T-helper 22 cell (primary cell): ENCODE data around the gene CCDC9B.

Experiments used
- DNase-seq: peaks from one replicate; pipeline ENCODE4 v3.0.0-alpha.2; 2020; ENCODE audit warnings: low read depth

Gene CCDC9B

GRCh38 chr15:40365624-40366456, 25.1 kb upstream of the CCDC9B start:
- no peak for DNase-seq

DNA sequence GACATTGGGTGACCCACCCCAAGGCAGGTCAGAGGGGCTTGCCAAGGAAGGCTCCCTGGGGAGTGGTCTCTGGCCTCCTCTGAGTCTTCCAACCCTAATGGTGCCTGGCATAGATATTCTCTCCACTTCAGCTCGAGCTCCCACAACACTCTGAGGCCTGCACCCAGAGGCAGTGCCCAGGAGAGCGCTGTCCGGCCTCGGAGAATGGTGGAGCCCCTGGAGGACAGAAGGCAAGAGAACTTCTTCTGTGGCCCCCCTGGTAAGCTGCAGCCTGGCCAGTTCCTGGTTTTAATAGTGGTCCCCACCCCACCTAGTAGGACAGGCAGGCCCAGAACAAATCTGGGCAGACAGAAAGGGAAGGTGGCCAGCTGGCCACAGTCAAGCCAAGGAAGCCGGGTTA, 24.3 kb upstream of the CCDC9B start:
- DNase-seq: no peak

DNA sequence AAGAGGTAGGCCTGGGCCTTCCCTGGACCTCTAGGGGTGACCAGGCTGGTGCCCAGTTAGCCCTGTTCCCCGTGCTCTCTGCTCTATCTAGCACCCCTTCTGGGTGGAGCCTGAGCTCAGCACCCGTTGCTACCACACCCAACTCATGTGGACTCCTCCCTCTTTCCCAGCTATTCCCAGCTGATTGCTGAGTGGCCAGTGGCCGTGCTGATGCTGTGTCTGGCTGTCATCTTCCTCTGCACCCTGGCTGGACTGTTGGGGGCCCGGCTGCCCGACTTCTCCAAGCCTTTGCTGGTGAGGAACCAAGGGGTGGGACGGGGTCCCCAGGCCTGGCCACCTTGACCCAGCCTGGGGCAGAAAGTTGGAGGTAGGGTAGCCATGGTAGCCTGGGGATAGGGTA, 23.5 kb upstream of the CCDC9B start:
- DNase-seq: no peak

GRCh38 chr15:40363611-40364010, 22.9 kb upstream of the CCDC9B start:
- no peak for DNase-seq

DNA sequence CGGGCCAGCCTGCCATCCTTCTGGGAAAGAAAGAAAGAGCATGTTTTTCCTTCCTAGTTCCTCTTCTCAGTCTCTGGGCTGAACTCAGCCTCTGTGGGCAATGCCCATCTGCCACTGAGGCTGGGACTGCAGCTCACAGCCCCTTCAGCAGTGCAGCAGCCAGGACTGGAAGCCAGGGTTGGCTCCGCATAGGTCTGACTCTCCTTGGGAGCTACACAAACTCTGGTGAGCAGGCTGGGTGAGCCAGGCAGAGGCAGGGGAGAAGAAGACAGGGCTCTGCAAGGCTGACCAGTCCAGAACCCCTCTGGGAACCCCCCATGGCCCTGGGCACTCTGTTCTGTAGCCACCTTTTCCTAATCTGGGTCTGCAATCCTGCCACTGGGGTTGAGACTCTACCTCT, 20.9 kb upstream of the CCDC9B start:
- DNase-seq: no peak

DNA sequence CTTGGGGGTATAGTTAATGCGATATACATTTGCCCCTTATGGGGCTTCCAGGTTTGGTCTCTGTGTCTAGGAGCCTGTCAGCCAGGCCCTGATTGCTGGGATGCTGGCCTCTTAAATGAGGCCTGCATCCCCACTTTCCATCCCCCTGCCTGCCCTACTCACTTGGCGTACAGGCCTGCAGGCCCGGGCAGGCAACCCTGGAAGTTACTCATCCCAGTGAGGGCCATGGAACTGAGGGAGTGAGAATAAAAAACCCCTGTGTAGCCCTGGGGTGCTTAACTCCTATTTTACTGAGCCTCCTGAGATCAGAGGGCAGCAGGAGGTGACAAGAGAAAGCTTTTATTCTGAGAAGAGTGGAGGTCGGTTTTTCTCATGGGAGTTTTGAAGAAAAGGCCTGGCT, 19.3 kb upstream of the CCDC9B start:
- DNase-seq: no peak

GRCh38 chr15:40358471-40359353, 18.0 kb upstream of the CCDC9B start:
- peak; percentile 17 for DNase-seq

GRCh38 chr15:40357723-40358470, 17.2 kb upstream of the CCDC9B start, which contains the start of gene DISP2:
Gene DISP2, plus strand, starts transcription at chr15:40358219. Its CDS starts 103 bp downstream, at chr15:40358322.
- peak; percentile 75 for DNase-seq

GRCh38 chr15:40357246-40357645, 16.5 kb upstream of the CCDC9B start:
- DNase-seq: no peak

- no peak for DNase-seq
Measured at GRCh38 chr15:40355976-40356585, 15.3 kb upstream of the CCDC9B start.

GRCh38 chr15:40354408-40355171, 13.9 kb upstream of the CCDC9B start:
- DNase-seq: no peak

- no peak for DNase-seq
Measured at GRCh38 chr15:40353697-40354096, 13.0 kb upstream of the CCDC9B start.

GRCh38 chr15:40352281-40352901, 11.7 kb upstream of the CCDC9B start:
- no peak for DNase-seq

DNA sequence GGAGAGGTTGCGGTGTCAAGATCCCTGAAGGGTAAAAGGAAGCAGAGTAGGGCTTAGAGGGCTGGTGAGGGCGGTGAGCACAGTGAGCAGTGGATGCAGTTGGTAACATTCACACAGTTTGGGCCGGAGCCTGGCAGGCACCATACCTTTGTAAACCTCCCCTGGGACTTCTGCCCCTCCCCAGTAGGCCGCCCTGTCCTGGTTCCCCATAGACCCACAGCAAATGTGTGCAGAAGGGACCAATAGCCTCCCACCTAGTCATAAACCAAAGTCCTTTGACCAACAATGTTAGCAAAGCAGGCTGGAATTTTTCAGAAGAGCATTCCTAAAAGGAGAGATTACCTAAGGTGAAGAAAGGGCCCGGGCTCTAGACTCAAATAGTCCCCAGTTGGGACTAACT, 8.4 kb upstream of the CCDC9B start:
- DNase-seq: no peak

DNA sequence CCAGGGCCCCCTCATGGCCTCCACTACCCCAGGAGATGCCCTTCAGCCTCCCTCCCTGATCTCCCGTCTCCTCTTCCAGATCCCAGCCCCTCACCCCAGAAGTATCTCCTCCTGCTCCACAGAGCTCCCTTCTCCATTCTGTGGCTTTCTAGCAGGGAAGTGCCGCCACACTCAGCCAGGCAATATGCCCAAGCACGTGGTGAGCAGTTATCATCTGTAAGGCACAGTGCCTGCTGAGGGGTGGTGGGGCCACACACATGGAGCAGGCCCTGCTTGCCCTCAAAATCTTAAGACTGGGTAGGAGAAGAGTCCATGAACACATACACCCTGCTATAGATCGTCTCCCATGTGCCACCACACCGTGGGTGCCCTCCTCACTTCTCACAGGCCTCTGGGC, 7.7 kb upstream of the CCDC9B start:
- DNase-seq: no peak

DNA sequence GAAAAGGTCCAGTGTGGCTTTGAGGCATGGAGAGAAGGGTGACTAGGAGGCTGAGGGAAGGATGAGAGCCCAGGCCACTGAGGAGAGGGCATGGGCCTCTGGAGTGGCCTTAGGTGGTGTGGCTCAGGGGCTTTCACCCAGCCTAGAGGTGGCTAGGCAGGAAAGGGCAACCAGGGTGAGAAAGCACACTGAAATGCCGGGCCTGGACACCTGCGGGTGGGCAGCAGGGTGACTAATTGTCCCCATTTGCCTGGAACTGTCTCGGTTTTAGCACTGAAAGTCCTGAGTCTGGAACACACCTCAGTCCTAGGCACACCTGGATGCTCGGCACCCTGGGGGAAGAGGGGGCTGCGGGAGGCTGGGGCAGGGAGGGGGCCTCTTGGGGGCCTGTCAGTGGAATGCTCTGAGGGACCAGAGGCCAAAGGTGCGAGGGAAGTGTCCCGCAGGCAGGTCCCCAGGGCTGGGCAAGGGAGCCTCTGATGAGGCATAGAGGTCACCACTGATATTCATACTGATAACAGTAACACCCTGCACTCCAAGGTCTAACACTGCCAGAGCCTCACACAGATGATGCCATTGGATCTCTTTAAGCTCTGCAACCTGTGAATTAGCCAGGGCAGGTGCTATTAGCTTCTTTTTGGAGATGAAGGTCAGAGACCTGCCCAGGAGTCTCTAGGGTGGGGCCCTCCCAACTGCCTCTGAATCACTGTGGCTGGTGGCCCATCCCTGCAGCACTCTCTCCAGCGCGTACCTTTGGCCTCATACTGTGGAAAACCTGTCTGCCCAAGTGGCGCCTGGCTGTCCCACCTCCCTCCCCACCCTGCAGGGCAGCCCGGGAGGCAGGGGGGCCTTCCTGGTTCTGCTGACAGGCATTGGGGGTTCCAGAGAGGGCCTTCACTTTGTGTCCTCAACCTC, 7.1 kb upstream of the CCDC9B start:
- DNase-seq: no peak

- no peak for DNase-seq
Measured at GRCh38 chr15:40346579-40347558, 6.1 kb upstream of the CCDC9B start.

DNA sequence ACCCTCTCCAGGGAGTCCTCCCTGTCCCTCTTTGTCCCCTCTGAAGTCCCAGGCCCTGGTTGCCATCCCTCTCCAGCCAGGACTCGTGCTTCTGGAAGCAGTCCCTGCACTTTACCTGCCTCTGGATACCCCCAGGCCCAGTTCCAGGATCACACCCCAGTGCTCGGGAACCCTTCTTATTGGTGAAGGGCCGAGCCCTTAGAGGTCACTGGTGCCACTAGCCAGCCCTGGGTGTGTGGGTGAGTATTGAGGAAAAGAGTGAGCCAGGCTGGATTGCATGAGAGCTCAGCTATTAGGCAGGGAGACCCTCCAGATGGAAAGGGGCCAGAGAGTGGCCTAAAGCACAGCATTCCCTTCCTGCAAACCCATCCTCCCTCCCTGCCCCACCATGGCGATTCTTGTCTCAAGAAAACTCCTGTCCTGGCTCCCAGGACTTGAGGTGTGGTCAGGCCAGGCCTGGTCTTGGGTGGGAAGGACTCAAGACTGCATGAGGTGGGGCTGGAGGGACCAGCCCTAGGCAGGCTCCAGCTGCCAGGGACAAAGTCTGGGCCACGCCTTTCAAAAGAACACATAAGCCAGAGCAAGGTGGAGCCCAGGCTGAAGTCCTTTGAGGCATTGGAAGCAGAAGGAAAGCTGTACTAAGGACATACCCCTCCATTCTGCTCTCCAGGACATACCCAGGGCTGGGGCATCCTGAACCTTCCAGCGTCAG, 5.3 kb upstream of the CCDC9B start:
- no peak for DNase-seq
